ENCODE measurements around the gene ZMYND15.

ZMYND15 gene

GRCh38 chr17:4722678-4723240 is 16.9 kb upstream of the ZMYND15 start:
- Histone ChIP-seq H4K20me1 (ENCODE audit: insufficient read depth) (no peaks in the 10 kb centered on the region), H2AFZ (ENCODE audit: low read depth) (no peak overlapping the region), H3K9ac (no peak overlapping the region), H3K27me3 (ENCODE audit: insufficient read depth, low read depth) (no peaks in the 10 kb centered on the region), H3K4me3 (IDR thresholded peaks at IDR 0.05; ENCODE audit: insufficient read depth, low read depth, low read length) (no peak overlapping the region), H3K79me2 (ENCODE audit: insufficient read depth, low read depth) (no peaks in the 10 kb centered on the region), H3K4me2 (no peak overlapping the region), H3K4me1 (ENCODE audit: low read depth, poor library complexity, severe bottlenecking) (no peaks in the 10 kb centered on the region), H3K36me3 (ENCODE audit: insufficient read depth) (no peaks in the 10 kb centered on the region), H3K27ac (no peak overlapping the region)
- no peak for TF ChIP-seq CTCF (conservative IDR thresholded peaks at IDR 0.05; ENCODE audit: low read depth, low read length)

- H3K9ac ChIP-seq = no peak overlapping the region
- no peak for TF ChIP-seq CTCF (conservative IDR thresholded peaks at IDR 0.05; ENCODE audit: low read depth, low read length)
- no peaks in the 10 kb centered on the region for H3K27me3 ChIP-seq (ENCODE audit: insufficient read depth, low read depth)
- no peak overlapping the region for H2AFZ ChIP-seq (ENCODE audit: low read depth)
- H4K20me1 ChIP-seq (ENCODE audit: insufficient read depth) = no peaks in the 10 kb centered on the region
- H3K4me3 ChIP-seq (IDR thresholded peaks at IDR 0.05; ENCODE audit: insufficient read depth, low read depth, low read length) = no peak overlapping the region
- H3K36me3 ChIP-seq (ENCODE audit: insufficient read depth) = no peaks in the 10 kb centered on the region
- H3K4me2 ChIP-seq = no peak overlapping the region
- no peak overlapping the region for H3K27ac ChIP-seq
- H3K4me1 ChIP-seq (ENCODE audit: low read depth, poor library complexity, severe bottlenecking) = no peaks in the 10 kb centered on the region
- no peaks in the 10 kb centered on the region for H3K79me2 ChIP-seq (ENCODE audit: insufficient read depth, low read depth)
Measured at GRCh38 chr17:4724650-4725049, 15.0 kb upstream of the ZMYND15 start.

- Histone ChIP-seq H3K36me3 (ENCODE audit: insufficient read depth) (no peaks in the 10 kb centered on the region), H3K27me3 (ENCODE audit: insufficient read depth, low read depth) (no peaks in the 10 kb centered on the region), H2AFZ (ENCODE audit: low read depth) (no peak overlapping the region), H3K4me3 (IDR thresholded peaks at IDR 0.05; ENCODE audit: insufficient read depth, low read depth, low read length) (no peak overlapping the region), H3K79me2 (ENCODE audit: insufficient read depth, low read depth) (no peaks in the 10 kb centered on the region), H4K20me1 (ENCODE audit: insufficient read depth) (no peaks in the 10 kb centered on the region), H3K9ac (no peak overlapping the region), H3K4me1 (ENCODE audit: low read depth, poor library complexity, severe bottlenecking) (no peaks in the 10 kb centered on the region), H3K4me2 (no peak overlapping the region), H3K27ac (no peak overlapping the region)
- TF ChIP-seq CTCF (conservative IDR thresholded peaks at IDR 0.05; ENCODE audit: low read depth, low read length) = no peak
Measured at GRCh38 chr17:4725646-4726310, 13.9 kb upstream of the ZMYND15 start.

- TF ChIP-seq CTCF (conservative IDR thresholded peaks at IDR 0.05; ENCODE audit: low read depth, low read length) = no peak
- Histone ChIP-seq H3K36me3 (ENCODE audit: insufficient read depth) (no peaks in the 10 kb centered on the region), H4K20me1 (ENCODE audit: insufficient read depth) (no peaks in the 10 kb centered on the region), H3K79me2 (ENCODE audit: insufficient read depth, low read depth) (no peaks in the 10 kb centered on the region), H3K27ac (no peak overlapping the region), H3K4me3 (IDR thresholded peaks at IDR 0.05; ENCODE audit: insufficient read depth, low read depth, low read length) (no peak overlapping the region), H2AFZ (ENCODE audit: low read depth) (no peak overlapping the region), H3K27me3 (ENCODE audit: insufficient read depth, low read depth) (no peaks in the 10 kb centered on the region), H3K9ac (no peak overlapping the region), H3K4me2 (no peak overlapping the region), H3K4me1 (ENCODE audit: low read depth, poor library complexity, severe bottlenecking) (no peaks in the 10 kb centered on the region)
Measured at GRCh38 chr17:4728124-4728523, 11.5 kb upstream of the ZMYND15 start.

Data from KMS-11 (cell line).